HG03064 (cell line): ENCODE results near the gene FAM219B.

Experiments used
- ATAC-seq: cut with Tn5 transposase; IDR thresholded peaks from one replicate; pipeline ENCODE4 v1.9.1; 2021; ENCODE audit warnings: low read depth; ENCODE audit not compliant: unreplicated experiment

FAM219B gene

GRCh38 chr15:74854453-74855022 lies 52.1 kb downstream of the FAM219B start:
- ATAC-seq = no peak

GRCh38 chr15:74851960-74852359 lies 54.7 kb downstream of the FAM219B start:
- ATAC-seq = no peak

GRCh38 chr15:74850393-74850792 lies 56.3 kb downstream of the FAM219B start:
- no peak for ATAC-seq
